Stimulated activated naive B cell treated with anti-CD40 and anti-IgM and Interleukin-4, amounts not matched to agents 10 μg/mL and 1 μg/mL and 100 μg/mL, for 72 hours (primary cell): ENCODE measurements around the gene COBL.

Experiments used
- ATAC-seq, 2 donors: fragments of 150-1000 bp; cut with Tn5 transposase; replicated peaks; 2 replicates each; pipeline ENCODE4 v1.10.0; 2021; ENCODE audit warnings: moderate library complexity in 1 of 2
- DNase-seq: peaks from one replicate; pipeline ENCODE4 v3.0.0; 2021
- H3K27ac Mint-ChIP-seq: one replicate; pipeline ENCODE4 v1.8.0; 2022; ENCODE audit warnings: mild to moderate bottlenecking, mixed read lengths
- H3K27me3 Mint-ChIP-seq, 2 donors: one replicate each; pipeline ENCODE4 v1.8.0; 2022; ENCODE audit warnings: mixed read lengths in 2 of 2
- H3K36me3 Mint-ChIP-seq, 2 donors: one replicate each; pipeline ENCODE4 v1.8.0; 2022; ENCODE audit warnings: mixed read lengths in 2 of 2, mild to moderate bottlenecking in 1 of 2
- H3K4me1 Mint-ChIP-seq, 2 donors: one replicate each; pipeline ENCODE4 v1.8.0; 2022; ENCODE audit warnings: mixed read lengths in 2 of 2, mild to moderate bottlenecking in 1 of 2
- H3K4me3 Mint-ChIP-seq, 2 donors: one replicate each; pipeline ENCODE4 v1.8.0; 2022; ENCODE audit warnings: mild to moderate bottlenecking in 2 of 2, mixed read lengths in 2 of 2, moderate library complexity in 1 of 2
- H3K9me3 Mint-ChIP-seq, 2 donors: one replicate each; pipeline ENCODE4 v1.8.0; 2022; ENCODE audit warnings: mixed read lengths in 2 of 2, mild to moderate bottlenecking in 1 of 2

COBL gene

GRCh38 chr7:51158211-51158610 is 158.4 kb downstream of the COBL start:
- no peak overlapping the region for H3K4me3 Mint-ChIP-seq
- DNase-seq (no peak), ATAC-seq (no peak)
- H3K27ac Mint-ChIP-seq = no peak overlapping the region
- no peaks in the 10 kb centered on the region for H3K9me3 Mint-ChIP-seq
- H3K4me1 Mint-ChIP-seq = peaks cover 23 to 35% of the 10 kb centered on the region in 2 donors
- H3K27me3 Mint-ChIP-seq = peaks cover 6 to 12% of the 10 kb centered on the region in 2 donors
- H3K36me3 Mint-ChIP-seq = no peaks in the 10 kb centered on the region

- no peak overlapping the region for H3K27ac Mint-ChIP-seq
- H3K36me3 Mint-ChIP-seq = peaks cover 0 to 2% of the 10 kb centered on the region in 2 donors
- ATAC-seq (no peak), DNase-seq (no peak)
- H3K4me3 Mint-ChIP-seq = no peak overlapping the region
- H3K27me3 Mint-ChIP-seq = peaks cover 0 to 8% of the 10 kb centered on the region in 2 donors
- peaks cover 1 to 2% of the 10 kb centered on the region in 2 donors for H3K9me3 Mint-ChIP-seq
- peaks cover 18 to 30% of the 10 kb centered on the region in 2 donors for H3K4me1 Mint-ChIP-seq
These were observed 162.4 kb downstream of the COBL start for GRCh38 chr7:51154201-51154600.

GRCh38 chr7:51152706-51153200 is 163.9 kb downstream of the COBL start:
- Mint-ChIP-seq H3K27ac (no peak overlapping the region), H3K27me3 (peaks cover 0 to 5% of the 10 kb centered on the region in 2 donors), H3K4me3 (no peak overlapping the region), H3K4me1 (peaks cover 12 to 21% of the 10 kb centered on the region in 2 donors), H3K36me3 (peaks cover 0 to 12% of the 10 kb centered on the region in 2 donors), H3K9me3 (peaks cover 9 to 13% of the 10 kb centered on the region in 2 donors)
- ATAC-seq (no peak), DNase-seq (no peak)

DNA sequence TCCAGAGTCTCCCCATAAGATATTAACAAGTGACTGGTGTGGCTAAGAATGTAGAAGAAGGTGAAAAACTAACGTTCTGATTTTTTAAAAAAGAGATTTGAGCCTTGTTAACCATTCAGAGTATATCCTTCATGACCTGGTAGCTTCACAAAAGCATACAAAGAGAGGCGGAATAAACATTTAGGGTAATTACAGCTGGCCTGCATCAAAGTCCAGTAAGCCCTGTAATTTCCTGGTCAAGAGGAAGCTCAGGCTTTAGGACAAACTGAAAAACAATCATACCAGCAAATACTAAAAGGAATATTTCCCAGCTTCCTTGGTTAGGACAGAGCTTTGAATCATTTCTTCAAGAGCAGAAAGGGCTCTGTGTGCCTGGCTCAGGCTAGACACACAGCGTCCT is 165.2 kb downstream of the COBL start:
- Mint-ChIP-seq H3K4me3 (no peak overlapping the region), H3K36me3 (peaks cover 0 to 12% of the 10 kb centered on the region in 2 donors), H3K9me3 (peaks cover 12 to 17% of the 10 kb centered on the region in 2 donors), H3K27ac (no peak overlapping the region), H3K27me3 (peaks cover 0 to 5% of the 10 kb centered on the region in 2 donors), H3K4me1 (peaks cover 6 to 10% of the 10 kb centered on the region in 2 donors)
- ATAC-seq = no peak
- DNase-seq = no peak

- Mint-ChIP-seq H3K36me3 (peaks cover 2 to 12% of the 10 kb centered on the region in 2 donors), H3K9me3 (peaks cover 13 to 17% of the 10 kb centered on the region in 2 donors), H3K27me3 (peaks cover 0 to 5% of the 10 kb centered on the region in 2 donors), H3K4me3 (no peak overlapping the region), H3K4me1 (no peaks in the 10 kb centered on the region), H3K27ac (no peak overlapping the region)
- ATAC-seq (no peak), DNase-seq (no peak)
These were observed 166.4 kb downstream of the COBL start for GRCh38 chr7:51150193-51150592.

DNA sequence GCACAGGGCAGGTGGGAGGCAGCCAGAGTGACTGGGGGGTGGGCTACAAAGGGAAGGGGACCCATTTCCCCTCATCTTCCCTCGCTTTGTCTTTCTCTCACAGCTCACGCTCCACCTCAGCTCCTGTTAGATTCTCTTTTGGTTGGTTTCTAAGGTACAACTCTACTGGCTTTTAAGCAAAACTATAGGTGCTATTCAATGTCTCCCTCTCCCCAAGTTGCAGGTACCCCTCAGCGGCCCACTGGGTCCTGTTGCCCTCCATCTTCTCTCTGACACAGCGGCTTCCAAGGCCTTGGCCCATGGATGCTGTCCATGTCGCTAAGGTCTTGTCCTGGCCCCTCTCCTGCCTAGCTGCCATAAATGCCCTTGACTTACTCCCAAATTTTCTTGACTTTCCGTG is 168.4 kb downstream of the COBL start:
- Mint-ChIP-seq H3K27me3 (peaks cover 0 to 5% of the 10 kb centered on the region in 2 donors), H3K4me1 (no peaks in the 10 kb centered on the region), H3K4me3 (no peak overlapping the region), H3K9me3 (peaks cover 13 to 17% of the 10 kb centered on the region in 2 donors), H3K27ac (no peak overlapping the region), H3K36me3 (peaks cover 2 to 12% of the 10 kb centered on the region in 2 donors)
- ATAC-seq = no peak
- no peak for DNase-seq

- H3K27me3 Mint-ChIP-seq = peaks cover 0 to 10% of the 10 kb centered on the region in 2 donors
- no peak for ATAC-seq
- H3K36me3 Mint-ChIP-seq = peaks cover 2 to 12% of the 10 kb centered on the region in 2 donors
These were observed 169.6 kb downstream of the COBL start for GRCh38 chr7:51146816-51147586.

DNA sequence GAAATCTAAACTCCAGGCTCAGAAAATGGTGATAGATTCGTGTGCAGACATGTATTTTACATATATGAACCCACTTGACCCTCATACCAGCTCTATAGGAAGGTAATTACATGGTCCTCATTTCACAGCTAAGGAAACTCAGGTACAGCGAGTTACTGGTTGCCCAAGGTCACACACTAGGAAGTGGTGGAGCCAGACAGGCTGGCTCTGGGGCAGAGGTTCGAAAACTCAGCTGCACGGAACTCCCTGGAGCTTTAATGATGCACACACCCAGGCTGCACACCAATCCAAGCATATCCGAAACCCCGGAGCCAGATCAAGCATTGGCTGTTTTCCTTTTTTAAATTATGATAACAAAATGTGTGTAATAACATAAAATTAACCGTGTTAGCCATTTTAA is 172.4 kb downstream of the COBL start:
- Mint-ChIP-seq H3K27ac (no peak overlapping the region), H3K4me3 (no peak overlapping the region), H3K27me3 (peaks cover 0 to 8% of the 10 kb centered on the region in 2 donors), H3K4me1 (peaks cover 8 to 9% of the 10 kb centered on the region in 2 donors), H3K9me3 (peaks cover 12 to 15% of the 10 kb centered on the region in 2 donors), H3K36me3 (peaks cover 2 to 10% of the 10 kb centered on the region in 2 donors)
- DNase-seq (no peak), ATAC-seq (no peak)

More at GRCh38 chr7:51146816-51147586, 169.6 kb downstream of the COBL start:
- peaks cover 13 to 17% of the 10 kb centered on the region in 2 donors for H3K9me3 Mint-ChIP-seq
- no peak overlapping the region for H3K27ac Mint-ChIP-seq
- no peaks in the 10 kb centered on the region for H3K4me1 Mint-ChIP-seq
- DNase-seq = no peak
- no peak overlapping the region for H3K4me3 Mint-ChIP-seq

DNA sequence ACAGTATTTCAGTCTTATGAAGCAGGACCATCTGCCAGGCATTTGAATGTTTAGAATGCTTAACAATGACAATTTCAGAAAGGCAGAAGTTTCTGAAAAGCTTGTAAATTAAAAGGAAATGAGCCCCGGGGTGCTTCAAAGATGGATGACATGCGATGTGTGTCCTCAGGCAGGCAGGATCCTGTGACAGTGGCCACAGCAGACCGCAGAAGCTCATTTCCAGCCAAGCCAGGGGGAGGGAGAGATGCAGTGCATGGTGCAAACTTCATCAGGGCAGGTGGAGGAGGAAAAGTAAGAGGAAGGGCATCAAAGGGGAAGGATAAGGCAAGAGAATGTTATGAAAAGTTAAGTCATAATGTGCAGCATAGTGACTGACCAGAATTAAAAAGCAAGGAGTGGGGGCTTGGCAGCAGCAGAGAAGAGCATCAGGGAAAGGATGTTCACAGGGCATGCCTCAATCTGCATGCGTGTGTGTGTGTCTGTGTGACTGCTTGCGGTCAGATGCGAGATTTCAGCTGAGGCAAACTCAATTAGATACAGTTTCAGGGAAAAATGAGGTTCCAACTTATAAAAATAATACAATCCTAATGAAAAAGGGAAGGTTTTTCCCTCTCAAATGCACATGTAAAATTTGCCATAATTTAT is 173.7 kb downstream of the COBL start:
- Mint-ChIP-seq H3K27me3 (peaks cover 0 to 5% of the 10 kb centered on the region in 2 donors), H3K4me3 (no peak overlapping the region), H3K4me1 (peaks cover 8 to 9% of the 10 kb centered on the region in 2 donors), H3K9me3 (peaks cover 4% of the 10 kb centered on the region in 2 donors), H3K36me3 (peaks cover 0 to 2% of the 10 kb centered on the region in 2 donors), H3K27ac (no peak overlapping the region)
- DNase-seq (no peak), ATAC-seq (no peak)

DNA sequence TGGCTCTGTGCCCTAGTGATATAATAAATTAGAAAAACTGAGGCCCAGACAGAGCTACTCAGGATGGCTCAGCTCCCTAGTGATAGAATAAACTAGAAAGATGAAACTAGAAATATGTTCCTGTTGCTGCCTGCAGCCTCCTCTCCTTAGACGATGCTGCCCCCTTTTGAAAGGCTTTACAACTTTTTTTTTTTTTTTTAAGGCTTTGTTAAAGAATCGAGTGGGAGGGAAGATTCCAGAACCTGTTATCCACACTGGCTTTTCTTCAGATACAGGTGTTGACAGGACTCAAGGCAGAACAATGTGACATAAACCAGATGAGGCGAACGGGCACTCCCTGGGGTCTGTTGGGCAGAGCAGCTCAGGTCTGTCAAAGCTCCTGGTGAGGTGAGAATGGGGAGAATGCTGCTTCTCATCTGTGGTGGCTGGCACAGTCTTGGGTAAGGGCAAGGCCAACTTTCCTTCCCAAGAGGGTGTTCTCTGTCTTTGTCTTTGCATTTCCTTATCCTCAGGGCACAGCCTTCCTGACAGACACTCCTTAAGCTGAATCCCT is 175.1 kb downstream of the COBL start:
- ATAC-seq (peak in 1 of 2 donors; percentile 22), DNase-seq (no peak)
- peaks cover 0 to 5% of the 10 kb centered on the region in 2 donors for H3K27me3 Mint-ChIP-seq
- peaks cover 2 to 5% of the 10 kb centered on the region in 2 donors for H3K9me3 Mint-ChIP-seq
- H3K36me3 Mint-ChIP-seq = peaks cover 0 to 2% of the 10 kb centered on the region in 2 donors
- H3K4me1 Mint-ChIP-seq = peaks cover 8 to 9% of the 10 kb centered on the region in 2 donors
- no peak overlapping the region for H3K27ac Mint-ChIP-seq
- no peak overlapping the region for H3K4me3 Mint-ChIP-seq

- H3K9me3 Mint-ChIP-seq = peaks cover 0 to 5% of the 10 kb centered on the region in 2 donors
- peaks cover 8 to 9% of the 10 kb centered on the region in 2 donors for H3K4me1 Mint-ChIP-seq
- ATAC-seq (peak; percentile 81), DNase-seq (no peak)
- H3K36me3 Mint-ChIP-seq = peaks cover 0 to 2% of the 10 kb centered on the region in 2 donors
- no peak overlapping the region for H3K4me3 Mint-ChIP-seq
- peaks cover 0 to 5% of the 10 kb centered on the region in 2 donors for H3K27me3 Mint-ChIP-seq
- H3K27ac Mint-ChIP-seq = no peak overlapping the region
These were observed 176.1 kb downstream of the COBL start for GRCh38 chr7:51140199-51141164.

- no peak overlapping the region for H3K27ac Mint-ChIP-seq
- H3K4me1 Mint-ChIP-seq = peaks cover 8 to 9% of the 10 kb centered on the region in 2 donors
- peaks cover 0 to 5% of the 10 kb centered on the region in 2 donors for H3K9me3 Mint-ChIP-seq
- ATAC-seq (peak; percentile 13 to 38), DNase-seq (no peak)
- peaks cover 0 to 5% of the 10 kb centered on the region in 2 donors for H3K27me3 Mint-ChIP-seq
- no peaks in the 10 kb centered on the region for H3K36me3 Mint-ChIP-seq
- no peak overlapping the region for H3K4me3 Mint-ChIP-seq
These were observed 176.8 kb downstream of the COBL start for GRCh38 chr7:51139796-51140195.
